ENCODE measurements around the gene CPNE1.
A peak's percentile ranks its signal among the peaks of the same experiment; 100 is the strongest.
"Not testable (repeated sequence)": the region's sequence is repeated elsewhere in the genome, so short reads cannot be mapped to it uniquely, and the experiment has no call there.

The CPNE1 gene

DNA sequence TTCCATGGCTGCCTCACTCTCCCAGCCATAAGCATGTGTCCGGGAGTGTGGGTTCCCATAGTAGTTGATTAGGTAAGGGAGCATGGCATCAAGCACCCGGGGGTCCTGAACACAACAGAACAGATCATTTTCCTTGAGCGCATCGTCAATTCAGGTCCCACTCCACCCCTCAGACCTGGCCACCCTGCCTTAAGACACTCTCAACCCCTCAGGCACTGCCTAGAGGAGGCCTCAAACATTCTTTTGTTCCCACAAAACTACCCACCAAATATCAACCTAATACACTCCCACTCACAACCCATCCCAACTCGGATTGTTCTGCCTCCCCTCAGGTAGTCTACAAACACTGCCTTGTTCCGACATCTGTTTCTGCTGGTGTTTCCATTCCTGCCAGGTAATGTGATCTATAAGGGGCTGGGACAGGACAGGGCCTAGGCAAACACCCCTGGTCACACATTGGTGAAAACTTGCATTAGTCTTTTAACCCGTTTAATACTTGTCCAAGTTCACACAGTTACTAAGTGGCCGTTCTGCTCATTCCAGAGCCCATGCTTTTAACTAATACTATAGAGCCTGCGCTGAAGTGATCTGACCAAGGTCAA is 33.1 kb upstream of the CPNE1 start:
- no peak for DNase-seq

DNA sequence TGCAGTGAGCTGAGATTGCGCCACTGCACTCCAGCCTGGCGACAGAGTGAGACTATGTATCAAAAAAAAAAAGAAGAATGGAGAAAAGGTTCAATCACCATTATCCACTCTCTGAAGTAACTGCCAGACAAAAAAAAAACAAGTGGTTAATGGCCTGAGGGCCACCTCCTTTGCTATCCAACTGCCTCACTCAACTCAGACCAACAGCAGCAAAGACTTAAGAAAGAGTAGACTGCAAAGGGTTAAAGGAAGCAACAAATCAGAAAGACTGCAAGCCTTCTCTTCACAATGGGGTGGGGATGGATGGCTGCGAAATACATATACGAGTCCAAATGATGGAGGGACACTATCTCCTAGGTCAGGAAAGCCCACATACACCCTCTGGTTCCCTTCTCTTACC is 31.3 kb upstream of the CPNE1 start:
- DNase-seq, result no peak

DNA sequence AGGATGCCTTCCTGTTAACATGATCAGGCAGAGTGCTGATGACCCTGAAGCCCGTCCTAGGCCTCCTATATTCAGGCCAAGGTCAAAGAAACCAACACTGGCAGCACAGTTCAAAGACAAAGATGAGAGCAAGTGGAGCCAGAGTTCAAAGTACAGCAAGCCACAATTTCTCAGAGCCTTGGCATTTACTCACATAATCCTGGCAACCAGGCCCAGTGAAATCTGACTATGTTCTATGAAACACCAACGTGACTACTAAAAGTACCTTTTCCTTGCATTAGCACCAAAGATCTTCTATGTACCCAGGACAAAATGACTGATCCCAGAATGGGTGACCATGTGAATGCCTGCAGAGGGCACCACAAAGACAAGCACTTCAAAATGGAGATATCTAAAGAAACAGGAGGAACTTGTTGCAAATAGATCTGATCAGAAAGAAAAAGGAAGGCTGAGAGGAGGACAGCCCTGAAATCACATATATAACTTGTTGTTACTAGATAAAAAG is 30.6 kb upstream of the CPNE1 start:
- no peak for DNase-seq

DNA sequence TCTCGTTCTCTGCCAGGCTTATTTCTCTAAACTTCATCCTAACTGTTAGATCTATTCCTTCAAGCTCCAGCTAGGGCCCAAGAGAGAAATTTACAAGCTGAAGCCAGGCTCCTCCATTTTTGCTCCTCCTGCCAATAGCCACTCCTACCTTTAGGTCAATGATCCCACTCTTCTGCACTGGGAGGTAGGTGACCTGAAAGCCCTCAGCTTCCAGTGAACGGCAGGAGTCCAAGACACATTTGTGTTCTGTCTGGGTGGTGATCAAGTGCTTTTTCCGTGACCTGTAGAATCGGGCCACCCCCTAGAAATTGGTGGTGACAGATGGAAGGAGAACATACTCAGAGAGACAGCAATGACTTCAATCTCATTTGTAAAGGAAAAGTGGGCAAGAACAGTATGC is 25.6 kb upstream of the CPNE1 start:
- no peak for DNase-seq

DNA sequence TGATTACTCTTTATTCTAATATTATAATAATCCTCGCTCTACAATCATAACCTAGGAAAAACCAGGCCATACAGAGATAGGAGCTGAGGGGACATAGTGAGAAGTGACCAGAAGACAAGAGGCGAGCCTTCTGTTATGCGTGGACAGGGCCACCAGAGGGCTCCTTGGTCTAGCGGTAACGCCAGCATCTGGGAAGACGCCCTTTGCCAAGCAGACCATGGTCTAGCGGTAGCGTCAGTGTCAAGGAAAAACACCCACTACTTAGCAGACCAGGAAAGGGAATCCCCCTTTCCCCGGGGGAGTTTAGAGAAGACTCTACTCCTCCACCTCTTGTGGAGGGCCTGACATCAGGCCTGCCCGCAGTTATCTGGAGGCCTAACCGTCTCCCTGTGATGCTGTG is 22.2 kb upstream of the CPNE1 start:
- DNase-seq, result not testable (repeated sequence)

DNA sequence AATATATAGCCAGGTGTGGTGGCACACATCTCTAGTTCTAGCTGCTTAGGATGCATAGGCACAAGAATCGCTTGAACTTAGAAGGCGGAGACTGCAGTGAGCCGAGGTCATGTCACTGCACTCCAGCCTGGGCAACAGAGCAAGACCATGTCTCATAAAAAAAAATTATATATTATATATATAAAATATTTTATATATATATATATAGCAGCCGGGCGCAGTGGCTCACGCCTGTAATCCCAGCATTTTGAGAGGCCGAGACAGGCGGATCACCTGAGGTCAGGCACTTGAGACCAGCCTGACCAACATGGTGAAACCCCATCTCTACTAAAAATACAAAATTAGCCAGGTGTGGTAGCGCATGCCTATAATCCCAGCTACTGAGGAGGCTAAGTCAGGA is 20.7 kb upstream of the CPNE1 start:
- not testable (repeated sequence) for DNase-seq

DNA sequence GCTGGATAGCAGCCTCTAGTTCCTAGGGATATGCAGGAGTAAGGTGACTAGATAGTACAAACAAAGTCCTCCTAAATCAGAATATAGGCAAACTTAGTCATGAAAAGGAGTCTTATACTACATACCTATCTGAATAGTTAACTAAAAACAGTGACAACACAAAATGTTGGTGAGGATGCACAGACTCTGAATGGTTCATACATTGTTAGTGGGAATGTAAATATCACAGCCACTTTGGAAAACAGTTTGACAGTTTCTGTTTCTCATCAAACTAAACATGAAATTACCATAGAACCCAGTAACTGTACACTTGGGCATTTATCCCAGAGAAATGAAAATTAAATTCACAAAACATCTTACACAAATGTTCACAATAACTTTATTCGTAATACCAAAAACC is 17.3 kb upstream of the CPNE1 start:
- DNase-seq, result no peak

DNA sequence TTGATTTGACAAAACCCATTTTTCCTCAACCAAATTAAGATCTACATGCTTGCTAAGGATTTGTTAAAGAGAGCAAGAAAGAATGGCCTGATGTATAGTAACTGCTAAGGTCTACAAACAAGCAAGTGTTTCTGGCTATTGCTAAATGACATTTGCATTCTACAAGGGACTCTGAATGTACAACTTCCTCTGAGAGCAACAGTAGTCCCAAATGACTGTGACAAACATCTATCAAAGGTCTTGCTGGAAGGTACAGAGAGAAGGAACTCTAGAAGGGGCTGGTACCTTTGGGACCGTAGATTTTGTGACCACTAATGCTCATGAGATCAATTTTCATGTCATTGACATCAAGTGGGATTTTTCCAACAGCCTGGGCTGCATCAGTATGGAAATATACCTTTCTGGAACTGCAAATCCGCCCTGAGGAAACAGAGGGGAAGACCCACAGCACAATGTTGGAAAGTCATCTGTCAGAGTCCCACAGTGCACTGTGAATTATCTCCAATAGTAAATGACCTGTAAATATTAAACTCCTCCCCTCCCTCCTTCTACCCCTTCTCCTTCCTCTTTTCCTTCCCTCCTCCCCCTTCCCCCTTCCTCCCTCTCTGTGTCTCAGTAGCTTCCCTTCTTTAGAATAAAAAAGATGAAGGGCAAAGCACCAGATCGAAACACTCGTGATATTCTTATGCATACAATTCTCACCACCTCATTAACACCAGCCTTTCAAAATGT is 15.9 kb upstream of the CPNE1 start:
- no peak for DNase-seq

DNA sequence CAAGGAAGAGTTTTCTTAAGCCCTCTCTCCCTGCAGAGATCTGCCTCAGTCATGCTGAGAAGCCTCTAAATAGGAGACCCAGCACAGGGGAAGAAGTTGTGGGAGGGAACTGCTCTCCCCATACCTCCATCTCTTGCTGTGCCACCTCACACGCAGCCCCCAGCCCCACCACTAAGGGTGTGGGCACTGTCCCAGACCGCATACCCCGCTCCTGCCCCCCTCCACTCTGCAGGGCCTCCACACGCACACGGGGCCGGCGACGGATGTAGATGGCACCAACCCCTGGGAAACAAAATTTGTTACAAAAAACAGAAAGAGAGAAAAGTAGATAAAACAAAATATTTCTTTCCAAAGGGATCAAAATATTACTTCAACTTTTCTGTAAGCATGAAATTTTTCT is 10.2 kb upstream of the CPNE1 start:
- DNase-seq, result no peak

DNA sequence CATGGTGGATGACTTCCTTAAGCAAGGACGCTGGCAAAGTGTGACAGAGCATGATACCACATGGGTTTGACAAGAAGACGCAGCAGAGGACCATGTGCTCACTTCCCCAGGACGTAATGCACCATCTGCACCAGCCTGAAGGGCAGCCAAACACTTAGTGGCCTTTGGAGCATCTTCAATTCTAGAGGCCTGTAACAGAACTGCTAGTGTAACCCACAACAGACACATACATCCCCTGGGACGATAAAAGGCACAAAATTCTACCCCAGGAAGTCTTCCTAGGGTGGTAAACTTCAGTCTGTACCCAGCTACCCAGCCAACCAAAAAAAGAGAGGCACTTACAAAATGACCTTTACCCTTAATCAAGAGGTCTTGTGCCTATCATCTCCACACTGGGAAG is 9.2 kb upstream of the CPNE1 start:
- no peak for DNase-seq

DNA sequence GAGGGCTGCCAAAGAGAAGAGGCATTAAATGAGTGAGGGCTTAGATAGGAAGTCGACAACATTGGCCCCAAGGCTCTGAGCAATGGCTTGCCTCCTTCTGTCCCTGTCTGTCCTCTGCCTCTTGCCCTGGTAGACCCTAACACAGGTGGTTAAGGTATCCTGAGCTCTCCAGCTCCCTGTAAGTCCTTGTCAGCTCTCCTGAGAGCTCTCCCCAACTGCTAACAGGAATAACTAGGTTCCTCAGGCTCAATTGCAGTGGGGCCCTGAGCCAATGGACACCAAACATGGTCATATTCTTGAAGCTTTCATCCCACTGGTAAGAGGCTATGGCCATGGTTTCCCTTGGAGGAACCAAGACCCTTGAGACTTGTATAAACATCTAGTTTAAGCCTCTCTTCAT is 5.0 kb upstream of the CPNE1 start:
- DNase-seq, result no peak

DNA sequence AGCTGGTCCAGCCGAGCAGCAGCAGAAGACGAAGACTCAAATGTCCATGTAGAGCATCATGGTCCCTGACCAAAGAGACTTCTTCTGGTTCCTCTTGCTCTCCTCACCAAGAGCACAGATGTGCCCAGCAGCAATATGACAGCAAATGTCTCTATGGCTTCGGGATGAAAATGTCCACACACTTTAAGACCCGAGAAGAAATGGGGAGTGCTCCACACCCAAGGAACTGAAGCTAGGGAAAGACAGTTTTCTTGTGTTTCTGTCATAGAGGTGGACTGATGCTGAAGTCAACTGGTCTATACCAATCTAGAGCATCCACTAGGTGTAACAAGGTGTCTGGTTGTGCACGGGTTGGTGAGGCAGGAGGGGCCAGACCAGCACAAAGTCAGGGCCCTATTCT is 4.5 kb upstream of the CPNE1 start:
- no peak for DNase-seq

DNA sequence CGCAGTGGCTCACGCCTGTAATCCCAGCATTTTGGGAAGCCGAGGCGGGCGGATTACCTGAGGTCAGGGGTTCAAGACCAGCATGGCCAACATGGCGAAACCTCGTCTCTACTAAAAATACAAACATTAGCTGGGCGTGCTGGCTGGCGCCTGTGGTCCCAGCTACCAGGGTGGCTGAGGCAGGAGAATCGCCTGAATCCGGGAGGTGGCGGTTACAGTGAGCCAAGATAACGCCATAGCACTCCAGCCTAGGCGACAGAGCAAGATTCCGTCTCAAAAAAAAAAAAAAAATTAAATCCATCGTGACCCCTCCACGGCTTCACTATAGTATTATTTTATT is 1.2 kb upstream of the CPNE1 start:
- DNase-seq, result no peak

DNA sequence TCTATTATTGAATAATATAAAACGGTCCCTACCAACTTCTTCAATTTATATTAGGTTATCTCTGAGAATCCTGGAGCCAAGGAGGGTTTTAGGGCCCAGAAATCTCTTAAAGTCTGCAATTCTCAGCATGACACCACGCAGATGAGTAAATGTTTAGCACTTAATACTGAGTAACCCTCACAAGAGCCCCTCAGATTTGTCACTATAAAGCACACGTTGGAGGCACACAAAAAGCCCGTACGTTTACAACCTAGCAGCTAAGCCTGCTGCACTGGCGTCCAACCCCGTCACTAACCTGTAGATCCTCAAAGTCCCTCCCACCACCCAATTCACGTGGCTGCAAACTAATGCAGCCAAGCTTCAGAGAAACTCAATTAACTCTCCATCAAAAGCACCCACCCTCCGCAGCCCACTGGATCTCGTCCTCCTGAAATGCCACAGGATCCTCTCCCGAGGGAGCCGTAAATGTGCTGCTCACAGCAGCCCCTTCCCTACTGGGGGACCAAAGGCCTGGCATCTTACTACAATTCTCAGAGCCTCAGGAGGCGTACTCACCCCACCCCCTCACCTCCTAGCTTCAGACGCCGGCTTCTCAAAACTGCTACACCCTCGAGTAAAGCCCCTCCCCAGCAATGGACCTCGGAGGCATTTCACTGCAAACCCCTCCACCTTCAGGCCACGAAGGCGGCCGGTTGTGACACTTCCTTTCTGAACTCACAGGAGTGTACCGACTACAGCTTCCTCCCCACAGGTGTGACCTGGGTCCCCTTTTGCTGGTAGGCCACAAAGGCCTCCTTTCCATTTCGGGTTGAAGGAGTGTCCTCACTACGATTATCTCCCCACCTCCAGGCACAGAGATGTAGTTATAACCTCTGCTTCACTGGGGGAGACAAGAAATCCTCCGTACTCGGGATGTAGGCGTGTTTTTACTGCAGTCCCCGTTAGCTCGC is 909 bp downstream of the CPNE1 start:
- peak; percentile 65 for DNase-seq

DNA sequence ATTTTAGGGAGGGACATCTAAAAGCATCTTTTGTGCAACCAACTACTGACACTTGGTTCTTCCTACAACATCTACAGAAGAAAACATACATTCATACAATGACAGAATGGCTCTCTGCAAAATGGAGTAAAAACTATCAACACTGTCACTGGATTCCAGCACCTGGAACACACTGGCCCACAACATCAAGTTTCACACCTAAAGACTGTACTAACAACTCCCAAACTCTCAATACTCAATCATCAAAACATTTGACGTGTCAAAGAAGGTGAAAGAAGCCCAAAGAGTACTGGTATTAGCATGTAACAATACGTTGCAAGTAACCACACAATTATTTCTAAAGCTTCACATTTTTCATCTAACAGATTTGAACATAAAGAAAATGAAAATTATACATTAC is 2.1 kb downstream of the CPNE1 start:
- no peak for DNase-seq

DNA sequence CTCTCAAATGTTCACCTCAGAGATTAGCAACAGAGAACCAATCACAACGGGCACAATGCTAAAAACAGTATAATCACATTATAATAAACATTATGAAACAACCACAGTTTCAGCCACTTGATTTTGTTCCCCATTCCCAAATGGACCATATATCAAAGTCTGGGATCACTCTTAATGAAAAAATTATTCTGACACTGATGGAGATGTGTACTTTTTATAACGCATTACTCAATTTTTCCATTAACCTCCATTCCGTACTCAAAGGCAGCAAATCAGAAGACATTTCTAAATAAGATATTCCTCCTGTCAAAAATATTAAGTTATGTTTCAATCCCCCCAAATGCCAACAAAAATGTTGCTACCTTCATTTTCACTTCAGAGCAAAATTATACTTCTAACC is 2.8 kb downstream of the CPNE1 start:
- no peak for DNase-seq

DNA sequence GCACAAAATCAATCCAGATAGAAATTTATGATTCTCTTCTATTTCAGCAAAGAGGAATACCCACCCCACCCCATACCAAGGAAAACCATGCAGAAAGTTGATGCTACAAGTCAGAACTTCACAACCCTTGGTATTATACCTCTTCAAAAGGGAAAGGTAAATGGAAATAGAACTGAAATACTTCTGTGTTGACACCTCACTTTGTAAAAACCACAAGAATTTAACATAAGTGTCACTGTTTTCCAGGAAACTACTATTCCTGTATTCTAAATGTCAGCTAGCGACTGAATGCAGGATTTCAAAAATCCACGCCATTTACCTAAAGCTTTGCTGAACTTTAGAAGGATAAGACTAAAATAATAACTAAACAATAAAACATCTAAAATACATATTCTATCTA is 3.6 kb downstream of the CPNE1 start:
- no peak for DNase-seq

DNA sequence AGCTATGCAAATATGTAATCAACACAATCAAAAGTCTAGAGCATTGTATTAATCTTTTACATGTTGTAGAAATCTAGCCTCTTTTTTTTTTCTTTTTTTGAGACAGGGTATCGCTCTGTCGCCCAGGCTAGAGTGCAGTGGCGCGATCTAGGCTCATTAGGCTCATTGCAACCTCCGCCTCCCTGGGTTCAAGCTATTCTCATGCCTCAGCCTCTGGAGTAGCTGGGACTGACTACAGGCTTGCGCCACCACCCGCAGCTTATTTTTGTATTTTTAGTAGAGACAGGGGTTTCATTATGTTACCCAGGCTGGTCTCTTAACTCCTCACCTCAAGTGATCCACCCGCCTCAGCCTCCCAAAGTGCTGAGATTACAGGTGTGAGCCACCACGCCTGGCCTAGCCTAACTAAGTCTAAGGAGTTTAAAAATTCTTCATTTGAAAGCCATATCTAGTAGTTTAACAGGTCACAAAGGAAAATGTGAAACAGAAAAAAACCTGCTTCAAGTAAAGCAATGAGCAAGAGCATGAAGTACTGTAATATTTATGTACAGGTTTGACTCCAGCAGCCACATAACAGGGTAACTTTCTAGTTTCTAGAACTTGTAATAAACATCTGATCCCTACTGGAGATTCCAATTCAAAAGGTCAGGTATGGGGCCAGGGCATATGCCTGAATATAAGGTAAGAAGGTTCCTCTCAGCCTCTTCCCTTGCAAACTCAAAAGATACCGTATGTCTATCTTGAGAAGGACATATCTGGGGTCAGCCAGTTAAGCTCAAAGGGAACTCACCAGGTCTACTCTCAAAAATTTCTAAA is 4.4 kb downstream of the CPNE1 start:
- DNase-seq, result no peak

DNA sequence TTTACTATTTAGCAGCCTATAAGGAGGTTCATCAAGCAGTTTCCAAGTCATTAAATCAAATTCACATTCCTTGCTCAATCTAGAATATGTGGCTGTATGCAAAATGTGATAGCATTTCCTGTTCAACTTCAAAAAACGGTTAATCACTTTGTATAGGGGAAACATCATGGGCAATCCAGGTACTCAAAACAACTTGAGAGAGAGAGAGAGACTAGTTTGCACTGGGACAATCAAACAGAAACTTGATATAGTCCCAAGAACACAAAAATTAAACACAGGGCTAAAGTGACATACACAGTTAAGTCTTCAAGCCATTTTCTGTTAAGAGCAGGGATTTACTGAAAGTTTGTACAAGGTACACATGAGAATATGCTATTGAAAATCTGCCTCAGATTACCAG is 7.4 kb downstream of the CPNE1 start:
- no peak for DNase-seq

DNA sequence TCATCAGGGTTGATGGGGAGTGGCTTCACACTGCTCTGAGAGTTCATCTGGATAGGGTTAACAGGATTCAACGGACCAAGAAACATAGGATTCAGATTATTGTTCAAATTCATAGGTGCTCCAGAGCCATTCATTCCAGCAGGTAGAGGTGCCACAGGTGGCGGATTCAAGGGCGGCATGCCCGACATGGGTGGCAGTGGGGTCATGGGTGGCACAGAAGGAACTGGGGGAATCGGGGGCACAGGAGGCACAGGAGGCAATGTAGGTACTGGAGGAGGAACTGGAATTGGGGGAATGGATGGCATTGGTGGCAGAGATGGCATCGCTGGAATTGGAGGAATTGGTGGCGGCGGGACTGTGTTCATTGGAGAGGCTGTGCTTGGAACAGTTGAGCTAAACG is 10.3 kb downstream of the CPNE1 start:
- no peak for DNase-seq

DNA sequence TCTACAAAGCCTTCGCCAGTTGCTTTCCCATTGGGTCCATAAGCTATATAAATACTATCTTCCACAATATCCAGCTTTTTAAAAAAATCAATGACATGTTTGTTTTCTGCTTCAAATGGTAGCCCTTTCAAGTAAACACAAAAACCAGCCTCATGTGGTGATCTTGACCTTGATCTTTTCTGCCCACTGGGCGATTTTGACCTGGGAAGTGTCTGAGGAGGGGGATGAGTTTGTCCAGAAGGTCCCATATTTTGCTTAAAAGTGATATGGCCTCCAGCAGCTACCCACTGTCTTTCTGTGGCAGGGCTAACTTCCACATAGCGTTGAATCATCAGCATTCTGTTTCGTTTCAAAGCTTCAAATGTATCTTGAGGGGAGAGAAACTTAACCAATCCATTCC is 10.8 kb downstream of the CPNE1 start:
- no peak for DNase-seq

DNA sequence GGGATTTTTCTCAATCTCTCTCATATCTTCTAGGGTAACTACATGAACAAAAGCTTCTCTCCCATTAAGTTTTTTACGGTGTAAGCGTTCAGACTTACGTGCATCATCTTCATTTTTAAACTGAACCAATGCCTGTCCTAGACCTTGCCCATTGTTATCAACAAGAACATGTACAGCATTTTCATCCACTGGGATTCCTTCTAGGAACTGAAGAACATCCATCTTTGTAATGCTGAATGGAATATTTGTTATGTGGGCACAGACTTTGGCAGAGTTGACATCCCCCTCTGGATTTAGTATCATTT is 11.3 kb downstream of the CPNE1 start:
- no peak for DNase-seq

Data from NCI-H526 treated with DMSO at 0.1 percent for 48 hours (cell line).